ENCODE data around the gene NXT2.
"Not testable (repeated sequence)": the region's sequence is repeated elsewhere in the genome, so short reads cannot be mapped to it uniquely, and the experiment has no call there.

Gene NXT2

DNA sequence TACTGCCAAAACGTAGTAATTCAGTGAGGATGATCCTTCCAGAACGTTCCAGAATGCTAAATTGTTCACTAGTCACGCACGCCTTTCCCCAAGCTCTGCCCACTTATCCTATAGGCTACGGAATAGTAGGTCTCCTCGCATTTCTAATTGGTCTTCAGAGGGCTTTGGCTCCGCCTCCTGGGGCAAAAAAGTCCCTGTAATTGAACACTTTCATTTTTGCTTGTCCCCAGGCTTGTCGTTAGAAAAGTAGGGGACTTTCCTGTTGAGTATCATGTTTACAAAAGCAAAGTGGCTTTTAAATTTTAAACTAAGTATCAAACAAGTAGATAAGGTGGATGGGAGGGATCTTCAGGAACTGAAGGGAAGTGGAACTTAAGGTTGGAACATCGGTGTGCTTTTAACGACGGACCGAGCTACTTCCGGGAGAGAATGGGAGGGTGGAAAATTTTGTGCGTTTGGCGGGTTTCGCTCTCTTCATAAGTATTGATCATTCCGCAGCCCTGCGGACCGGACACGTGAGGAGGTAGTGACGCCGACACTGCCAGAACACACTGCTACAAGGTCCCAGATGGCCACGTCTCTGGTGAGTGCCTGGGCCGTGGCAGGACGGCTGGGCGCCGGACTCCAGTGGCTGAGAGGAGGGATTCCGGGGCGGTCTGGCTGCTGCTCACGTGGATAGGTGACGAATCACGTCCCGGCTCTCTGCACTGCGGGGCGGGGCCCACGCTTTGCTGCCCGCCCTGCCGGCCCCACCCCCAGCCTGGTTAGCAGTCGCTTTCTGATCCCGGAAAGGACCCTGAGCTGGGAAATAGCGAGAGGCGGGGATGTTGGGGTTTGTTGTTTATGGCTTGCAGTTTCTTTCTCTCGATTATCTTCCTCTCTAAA, at the start of gene NXT2:
NXT2 (plus strand) TSS at position 406 of the 885 bp plus-strand sequence; CDS start at position 569, 163 bp downstream.
- DNase-seq (ENCODE audit: low spot score), result peak; percentile 83

DNA sequence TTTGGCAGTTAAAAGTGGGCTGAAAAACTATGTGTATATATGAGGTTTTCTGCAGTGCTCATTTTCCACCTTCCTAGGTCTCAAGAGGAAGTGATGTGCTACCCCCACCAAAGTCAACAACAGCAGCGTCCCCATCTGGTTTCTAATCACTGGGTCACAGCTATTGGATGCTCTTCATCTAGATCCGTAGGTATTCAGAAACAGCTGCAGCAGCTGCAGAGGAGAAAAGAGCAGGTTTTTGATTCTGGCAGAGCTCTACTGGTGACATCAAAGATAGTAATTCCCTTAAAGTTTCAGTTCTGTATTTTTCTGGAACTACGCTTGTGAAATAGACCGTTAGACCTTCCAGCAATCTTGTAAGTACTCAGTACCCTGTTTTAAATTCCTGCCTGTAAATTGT, 49.0 kb upstream of the NXT2 start:
- no peak for DNase-seq (ENCODE audit: low spot score)

- DNase-seq (ENCODE audit: low spot score), result no peak
Observed at GRCh38 chrX:109489174-109489573, 47.5 kb upstream of the NXT2 start.

DNA sequence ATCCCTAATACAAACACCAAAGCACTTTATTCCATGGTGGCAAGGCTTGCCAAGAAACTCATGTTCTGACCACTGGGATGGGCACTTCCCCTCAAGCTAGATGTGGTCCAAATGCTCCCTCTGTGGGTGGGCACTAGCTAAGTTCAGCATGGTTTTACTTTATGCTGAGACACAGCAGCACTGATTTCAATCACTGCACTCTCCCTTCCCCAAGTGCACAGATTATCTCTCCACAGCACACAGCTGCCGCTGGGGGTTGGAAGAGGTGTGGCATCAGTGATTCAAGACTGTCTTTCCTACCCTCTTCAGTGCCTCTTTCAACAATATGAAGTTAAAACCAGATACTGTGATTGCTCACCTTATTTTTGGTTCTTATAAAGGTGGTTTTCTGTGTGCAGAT, 38.2 kb upstream of the NXT2 start:
- no peak for DNase-seq (ENCODE audit: low spot score)

DNA sequence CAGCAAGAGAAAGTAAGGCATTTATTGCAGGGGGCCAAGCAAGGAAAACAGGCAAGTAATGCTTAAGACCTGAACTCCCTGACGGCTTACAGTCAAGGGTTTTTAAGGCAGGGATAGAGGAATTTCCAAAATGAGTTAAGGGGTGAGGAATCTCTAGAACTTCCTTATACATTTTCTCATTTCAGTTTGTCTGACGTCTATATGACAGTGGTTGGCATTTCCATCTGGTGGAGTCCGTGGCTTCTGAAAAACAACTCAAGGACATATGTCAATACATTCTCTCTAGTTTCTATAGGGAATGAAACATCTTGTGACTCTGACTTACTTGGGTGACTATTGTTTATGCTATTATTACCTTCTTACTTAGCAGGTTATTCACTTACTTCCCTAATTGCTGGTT, 35.5 kb upstream of the NXT2 start:
- DNase-seq (ENCODE audit: low spot score), result no peak

DNA sequence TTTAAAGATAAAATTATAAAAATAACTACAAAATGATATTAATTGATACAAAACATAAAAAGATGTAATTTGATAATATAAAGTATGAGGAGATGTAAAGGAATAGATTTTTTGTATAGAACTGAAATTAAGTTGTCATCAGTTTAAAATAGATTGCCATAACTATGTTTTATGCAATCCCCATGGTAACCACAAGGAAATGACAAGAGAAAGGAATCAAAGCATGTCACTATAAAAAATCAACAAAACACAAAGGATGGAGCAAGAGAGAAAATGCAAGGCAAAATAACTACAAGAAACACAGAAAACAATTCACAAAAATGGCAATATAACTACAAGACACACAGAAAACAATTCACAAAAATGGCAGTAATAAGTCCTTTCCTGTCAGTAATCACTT, 27.7 kb upstream of the NXT2 start:
- DNase-seq (ENCODE audit: low spot score), result no peak

- DNase-seq (ENCODE audit: low spot score), result no peak
Observed at GRCh38 chrX:109511113-109511512, 25.5 kb upstream of the NXT2 start.

GRCh38 chrX:109519001-109519400, 17.6 kb upstream of the NXT2 start:
- no peak for DNase-seq (ENCODE audit: low spot score)

DNA sequence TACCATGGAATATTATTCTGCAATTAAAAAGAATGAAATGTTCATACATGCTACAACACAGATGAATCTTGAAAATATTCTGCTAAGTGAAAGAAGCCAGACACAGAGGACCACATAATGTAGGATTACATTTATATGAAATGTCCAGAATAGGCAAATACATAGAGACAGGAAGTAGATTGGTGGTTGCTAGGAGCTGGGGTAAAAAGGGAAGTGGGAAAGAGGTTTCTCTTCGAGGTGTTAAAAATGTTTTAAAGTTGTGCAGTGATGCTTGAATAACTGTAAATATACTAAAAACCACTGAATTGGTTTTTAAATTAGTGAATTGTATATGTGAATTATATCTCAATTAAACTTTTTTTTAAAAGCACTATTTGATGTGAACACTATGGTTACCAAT, 3.6 kb upstream of the NXT2 start:
- no peak for DNase-seq (ENCODE audit: low spot score)

DNA sequence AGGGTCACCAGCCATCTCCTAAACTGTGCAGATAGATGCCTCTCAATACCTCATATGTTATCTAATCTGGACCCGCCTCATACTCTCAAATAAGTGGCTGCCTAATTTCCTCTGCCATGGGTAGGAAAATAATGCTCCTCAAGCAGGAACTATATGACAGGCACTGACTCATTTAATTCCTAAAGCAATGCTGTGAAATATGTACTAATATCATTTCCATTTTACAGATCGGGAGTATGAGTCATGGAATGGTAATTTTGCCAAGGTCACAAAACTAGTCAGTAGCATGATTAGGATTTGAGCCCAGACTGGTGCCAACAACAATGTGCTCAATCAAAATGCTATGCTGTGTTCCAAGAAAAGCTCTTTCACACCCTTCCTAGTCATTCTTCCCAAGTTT, 3.0 kb upstream of the NXT2 start:
- no peak for DNase-seq (ENCODE audit: low spot score)

DNA sequence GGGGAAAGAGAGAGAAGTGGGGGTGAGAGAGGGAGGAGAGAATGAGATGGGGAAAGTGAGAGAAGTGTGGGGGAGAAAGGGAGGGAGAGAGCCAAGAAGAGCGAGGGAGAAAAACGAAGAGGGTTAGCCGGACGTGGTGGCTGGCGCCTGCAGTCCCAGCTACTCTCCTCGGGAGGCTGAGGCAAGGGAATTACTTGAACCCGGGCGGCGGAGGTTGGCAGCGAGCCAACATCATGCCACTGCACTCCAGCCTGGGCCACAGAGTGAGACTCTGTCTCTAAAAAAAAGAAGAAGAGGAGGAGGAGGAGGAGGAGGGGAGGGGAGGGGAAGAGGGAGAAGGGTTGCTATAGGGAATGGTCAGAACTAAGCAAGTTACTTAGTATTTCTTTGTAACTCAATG, 1.7 kb upstream of the NXT2 start:
- DNase-seq (ENCODE audit: low spot score), result no peak

DNA sequence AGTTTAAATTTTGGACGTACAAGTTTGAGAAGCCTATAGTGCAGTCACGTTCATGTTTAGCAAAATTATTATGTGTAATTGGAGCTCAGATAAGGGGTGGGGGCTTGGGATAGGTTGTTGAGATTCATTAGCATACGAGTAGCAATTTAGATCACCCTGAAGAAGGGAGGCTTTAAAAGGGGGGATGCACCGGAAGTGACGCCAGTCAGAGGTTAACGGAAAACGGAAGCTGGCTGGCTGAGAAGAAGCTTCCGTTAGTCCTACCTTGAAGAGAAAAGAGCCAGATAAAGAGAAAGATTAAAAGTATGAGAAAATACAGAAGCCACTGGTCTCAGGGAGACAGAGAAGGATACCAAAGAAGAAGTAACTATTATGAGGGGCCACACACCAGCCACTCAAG, 1.1 kb upstream of the NXT2 start:
- no peak for DNase-seq (ENCODE audit: low spot score)

DNA sequence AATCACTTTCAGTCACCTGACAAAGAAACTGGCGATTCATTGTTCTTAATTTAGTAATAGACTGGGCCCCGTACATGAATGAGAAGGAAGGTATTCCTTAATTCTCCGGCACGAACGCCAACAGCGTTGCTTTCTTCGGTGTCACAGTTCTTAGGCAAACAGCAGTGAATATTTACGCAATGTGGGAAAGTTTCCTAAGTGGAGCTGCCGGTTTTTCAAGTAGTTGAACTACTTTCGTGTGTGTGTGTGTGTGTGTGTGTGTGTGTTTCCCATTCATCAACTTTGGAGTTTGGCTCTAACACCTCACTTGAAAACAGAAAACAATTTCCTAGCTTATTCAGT, 651 bp downstream of the NXT2 start:
- DNase-seq (ENCODE audit: low spot score), result no peak

DNA sequence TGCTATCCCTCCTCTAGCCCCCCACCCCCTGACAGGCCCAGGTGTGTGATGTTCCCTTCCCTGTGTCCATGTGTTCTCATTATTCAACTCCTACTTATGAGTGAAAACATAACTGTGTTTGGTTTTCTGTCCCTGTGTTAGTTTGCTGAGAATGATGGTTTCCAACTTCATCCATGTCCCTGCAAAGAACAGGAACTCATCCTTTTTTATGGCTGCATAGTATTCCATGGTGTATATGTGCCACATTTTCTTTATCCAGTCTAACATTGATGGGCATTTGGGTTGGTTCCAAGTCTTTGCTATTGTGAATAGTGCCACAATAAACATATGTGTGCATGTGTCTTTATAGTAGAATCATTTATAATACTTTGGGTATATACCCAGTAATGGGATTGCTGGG, 2.4 kb downstream of the NXT2 start:
- not testable (repeated sequence) for DNase-seq (ENCODE audit: low spot score)

GRCh38 chrX:109553862-109554261, 17.2 kb downstream of the NXT2 start:
- DNase-seq (ENCODE audit: low spot score), result no peak

- DNase-seq (ENCODE audit: low spot score), result not testable (repeated sequence)
Observed at GRCh38 chrX:109576083-109576482, 39.4 kb downstream of the NXT2 start.

GRCh38 chrX:109577055-109577454, 40.4 kb downstream of the NXT2 start:
- no peak for DNase-seq (ENCODE audit: low spot score)

DNA sequence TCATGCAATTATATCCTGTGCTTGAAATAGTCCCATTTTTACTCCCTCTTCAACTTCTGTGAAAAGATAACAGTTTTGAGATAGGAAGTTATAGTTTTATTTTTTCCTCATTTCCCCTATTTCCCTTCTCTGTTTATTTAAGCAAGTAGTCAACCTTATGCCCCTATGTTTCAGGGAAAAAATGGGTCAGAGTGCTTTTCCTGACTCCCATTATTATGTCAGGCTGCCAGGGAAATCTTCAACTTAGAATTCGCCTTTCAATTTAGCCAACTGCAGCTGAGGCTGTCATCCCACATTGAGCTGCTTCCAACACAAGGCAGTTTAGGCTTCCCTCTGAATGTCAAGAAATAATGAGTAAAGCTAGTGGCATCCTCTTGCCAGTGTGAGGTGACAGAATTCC, 42.3 kb downstream of the NXT2 start:
- no peak for DNase-seq (ENCODE audit: low spot score)

DNA sequence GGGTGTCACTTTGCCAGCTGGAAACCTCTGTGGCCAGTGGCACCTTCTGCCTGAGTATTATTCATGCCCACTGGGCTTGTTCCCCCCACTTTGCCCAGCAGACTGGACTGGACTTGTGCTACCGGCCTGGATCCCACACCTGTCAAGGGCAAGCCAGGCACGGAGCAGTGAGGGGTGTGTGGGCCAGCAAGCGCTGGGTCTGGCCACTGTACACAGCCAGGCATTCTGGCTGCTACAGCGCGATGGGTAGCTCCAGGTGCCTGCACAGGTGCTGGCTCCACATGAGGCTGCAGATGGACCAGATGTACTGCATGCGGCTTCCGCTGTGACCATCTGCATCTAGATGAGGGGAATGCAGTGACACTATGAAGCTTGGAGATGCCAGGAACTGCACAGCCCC, 48.8 kb downstream of the NXT2 start:
- DNase-seq (ENCODE audit: low spot score), result no peak

DNA sequence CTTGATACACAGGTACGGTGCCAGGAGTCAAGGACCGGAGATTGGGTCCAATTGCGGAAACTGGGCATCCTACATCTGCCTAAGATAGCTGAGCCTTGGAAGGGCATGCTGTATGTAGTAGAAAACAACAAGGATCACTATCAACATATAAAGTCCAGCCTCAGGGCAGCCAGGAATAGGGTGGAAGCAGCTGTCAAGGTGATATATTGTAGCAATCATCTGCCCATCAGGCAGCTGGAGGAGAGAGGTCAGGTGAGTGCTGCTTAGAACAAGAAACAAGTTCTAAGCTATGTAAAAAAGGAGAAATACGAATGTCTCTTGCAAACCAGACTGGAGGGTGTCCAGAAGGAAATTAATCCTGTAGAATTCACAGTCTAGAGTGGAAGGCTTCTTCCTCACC, 53.5 kb downstream of the NXT2 start:
- DNase-seq (ENCODE audit: low spot score), result no peak
